K562 (cell line): ENCODE results near the gene JUNB. TPM values are rescaled to one million over a fixed set of nuclear protein-coding genes. Genes with fewer than 3 reads are reported as not detected.

Experiments
- ATF1 ChIP-seq, 2 experiments: fragments of 450-650 bp in 1 of 2; IDR thresholded peaks; 2 replicates each; pipeline ENCODE4 v1.6.1; 2016; ENCODE audit warnings: missing compliant biosample characterization in 1 of 2, missing genetic modification characterization in 1 of 2
- BRD4 ChIP-seq: fragments of 200-600 bp; sonication (generic); IDR thresholded peaks from 2 replicates; pipeline ENCODE4 v1.6.1; 2017; ENCODE audit warnings: inconsistent platforms
- CREM ChIP-seq: IDR thresholded peaks from 2 replicates; pipeline ENCODE4 v1.6.1; 2014; ENCODE audit warnings: antibody characterized with exemption, low read depth
- CXXC5 ChIP-seq: fragments of 250-450 bp; sonication (Bioruptor Pico); IDR thresholded peaks from 2 replicates; pipeline ENCODE4 v1.8.0; 2022; ENCODE audit warnings: inconsistent platforms, mild to moderate bottlenecking, moderate library complexity
- FOXJ3 ChIP-seq: sonication (generic); formaldehyde crosslinking; IDR thresholded peaks from 2 replicates; pipeline ENCODE4 v1.4.0; 2020; ENCODE audit warnings: mild to moderate bottlenecking, missing genetic modification reagents
- HDAC1 ChIP-seq, 2 experiments: fragments of 450-650 bp; IDR thresholded peaks; 2 replicates each; pipeline ENCODE4 v1.6.1; 2016 to 2017; ENCODE audit warnings: inconsistent platforms in 1 of 2, mild to moderate bottlenecking in 1 of 2, moderate library complexity in 1 of 2
- HDAC8 ChIP-seq: fragments of 450-650 bp; IDR thresholded peaks from 2 replicates; pipeline ENCODE4 v1.6.1; 2016; ENCODE audit warnings: mild to moderate bottlenecking, missing genetic modification characterization, moderate library complexity, missing compliant biosample characterization
- ILK ChIP-seq: fragments of 450-650 bp; IDR thresholded peaks from 2 replicates; pipeline ENCODE4 v1.6.1; 2016; ENCODE audit warnings: missing genetic modification characterization, low read depth, mild to moderate bottlenecking, missing compliant biosample characterization, moderate library complexity, borderline replicate concordance
- RBBP5 ChIP-seq: fragments of 200-600 bp; sonication (generic); IDR thresholded peaks from 2 replicates; pipeline ENCODE4 v1.6.1; 2012; ENCODE audit warnings: borderline replicate concordance, mild to moderate bottlenecking, low read length, control low read depth, inconsistent platforms; ENCODE audit not compliant: insufficient read depth, poor library complexity, severe bottlenecking
- RBFOX2 ChIP-seq: fragments of 200-400 bp; formaldehyde crosslinking; IDR thresholded peaks from 2 replicates; pipeline ENCODE4 v1.6.1; 2017; ENCODE audit warnings: low read depth, mild to moderate bottlenecking, low read length, moderate library complexity
- RBM15 ChIP-seq: fragments of 200-400 bp; formaldehyde crosslinking; IDR thresholded peaks from 2 replicates; pipeline ENCODE4 v1.6.1; 2018; ENCODE audit warnings: mild to moderate bottlenecking, low read length, moderate library complexity; ENCODE audit not compliant: insufficient read depth
- SNIP1 ChIP-seq: fragments of 450-650 bp; IDR thresholded peaks from 2 replicates; pipeline ENCODE4 v1.7.1; 2017; ENCODE audit warnings: low read depth, mild to moderate bottlenecking
- STAG1 ChIP-seq: sonication (generic); formaldehyde crosslinking; IDR thresholded peaks from 2 replicates; pipeline ENCODE4 v1.5.0; 2020; ENCODE audit warnings: missing genetic modification reagents, borderline replicate concordance
- TAF15 ChIP-seq: fragments of 200-400 bp; formaldehyde crosslinking; IDR thresholded peaks from 2 replicates; pipeline ENCODE4 v1.6.1; 2017; ENCODE audit warnings: mild to moderate bottlenecking, low read depth, low read length, moderate library complexity
- TBP ChIP-seq: optimal IDR thresholded peaks from 2 replicates; pipeline ENCODE3; 2011; ENCODE audit warnings: low read depth, low read length, improper control_type of control experiment
- TCFL5 ChIP-seq: fragments of 250-450 bp; sonication (Bioruptor Pico); conservative IDR thresholded peaks from 2 replicates; pipeline ENCODE4 v1.6.1; 2021; ENCODE audit warnings: mild to moderate bottlenecking, moderate library complexity, matching md5 sums
- ZNF239 ChIP-seq: fragments of 250-450 bp; sonication (Bioruptor Pico); IDR thresholded peaks from 2 replicates; pipeline ENCODE4 v1.4.0; 2020; ENCODE audit warnings: mild to moderate bottlenecking
- polyA plus RNA-seq, 8 experiments: library from polyadenylated mRNA; depleted of rRNA in 4 of 8; stranded (reverse) in 5 of 8; unstranded in 3 of 8; fragments of >200 nt; fragmentation: Nextera tagmentation in 2 of 8; fragmentation: Illumina TruSeq in 1 of 8; extraction: Ambion mirVana in 2 of 8; extraction: Trizol in 1 of 8; gene quantifications; 2 replicates each; pipeline versions ENCODE4 v1.2.1 to v1.2.3, GENCODE V29; 2011 to 2014; ENCODE audit warnings: inconsistent platforms in 1 of 8, missing spikeins in 1 of 8
- total RNA-seq, 7 experiments: library from RNA; depleted of rRNA in 6 of 7; stranded (reverse); fragments of >200 nt in 6 of 7; fragmentation: Illumina TruSeq in 2 of 7; extraction: Trizol in 2 of 7; gene quantifications; 2 replicates each; pipeline versions ENCODE4 v1.2.1 to v1.2.3, GENCODE V29; 2011 to 2021; ENCODE audit warnings: low replicate concordance in 1 of 7
- TF ChIP-seq, protein P1 (sequence below): fragments of 450-650 bp; IDR thresholded peaks from 2 replicates; pipeline ENCODE4 v1.6.1; 2016
- TF ChIP-seq, protein P2 (sequence below), 2 experiments: fragments of 450-650 bp in 1 of 2; IDR thresholded peaks; 2 replicates each; pipeline ENCODE4 v1.6.1; 2011 to 2017; ENCODE audit warnings: low read depth in 2 of 2, antibody characterized with exemption in 1 of 2, borderline replicate concordance in 1 of 2, low read length in 1 of 2, mild to moderate bottlenecking in 1 of 2, mixed read lengths in 1 of 2; ENCODE audit not compliant: control insufficient read depth in 1 of 2
- TF ChIP-seq, protein P3 (sequence below): fragments of 450-650 bp; formaldehyde crosslinking; IDR thresholded peaks from 2 replicates; pipeline ENCODE4 v1.4.0; 2022; ENCODE audit warnings: missing genetic modification characterization
- TF ChIP-seq, protein P4 (sequence below), 2 experiments: fragments of 250-450 bp in 1 of 2; fragments of 450-650 bp in 1 of 2; sonication (Bioruptor Pico) in 1 of 2; IDR thresholded peaks; 2 replicates each; pipeline versions ENCODE4 v1.6.1 to v1.8.0; 2016 to 2021; ENCODE audit warnings: mild to moderate bottlenecking in 2 of 2, moderate library complexity in 2 of 2, missing compliant biosample characterization in 1 of 2, missing genetic modification characterization in 1 of 2

The JUNB gene
- total and polyA plus RNA-seq, 9 of the 15 experiments (the other 6 are each of a cell fraction or from before 2014, with no cell fraction given), result 0.23 to 88.1 (median 13.1) TPM

DNA sequence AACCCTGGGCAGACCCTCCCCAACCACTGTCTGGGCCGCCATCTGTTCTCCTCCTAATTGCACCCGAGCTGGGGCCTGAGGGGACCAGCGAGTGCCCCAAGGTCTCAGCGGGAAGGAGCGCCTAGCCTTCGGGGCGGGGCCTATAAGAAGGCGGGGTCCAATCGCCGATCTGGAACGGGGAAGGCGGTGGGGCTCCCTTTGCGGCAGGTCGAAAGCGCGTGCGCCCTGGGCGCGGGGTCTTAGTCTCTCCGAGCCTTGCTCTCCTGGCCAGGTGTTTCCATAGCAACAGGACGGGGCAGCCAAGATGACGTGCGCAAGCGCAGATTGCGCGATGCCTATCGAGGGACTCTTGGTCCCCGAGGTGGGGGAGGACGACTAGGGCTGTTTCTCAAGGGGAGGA lies 49.8 kb downstream of the JUNB start (continued):
- TF ChIP-seq, protein P1, sequence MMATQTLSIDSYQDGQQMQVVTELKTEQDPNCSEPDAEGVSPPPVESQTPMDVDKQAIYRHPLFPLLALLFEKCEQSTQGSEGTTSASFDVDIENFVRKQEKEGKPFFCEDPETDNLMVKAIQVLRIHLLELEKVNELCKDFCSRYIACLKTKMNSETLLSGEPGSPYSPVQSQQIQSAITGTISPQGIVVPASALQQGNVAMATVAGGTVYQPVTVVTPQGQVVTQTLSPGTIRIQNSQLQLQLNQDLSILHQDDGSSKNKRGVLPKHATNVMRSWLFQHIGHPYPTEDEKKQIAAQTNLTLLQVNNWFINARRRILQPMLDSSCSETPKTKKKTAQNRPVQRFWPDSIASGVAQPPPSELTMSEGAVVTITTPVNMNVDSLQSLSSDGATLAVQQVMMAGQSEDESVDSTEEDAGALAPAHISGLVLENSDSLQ, result no peak
- TF ChIP-seq TBP (no peak), CXXC5 (peak; percentile 58), STAG1 (CRISPR knock-in tag) (no peak), ZNF239 (CRISPR knock-in tag) (no peak), BRD4 (no peak), TAF15 (no peak), HDAC1 (IDR thresholded peaks at IDR 0.05) (peak in 1 of 2 experiments; percentile 48; a peak in 2 of 4 replicates), RBBP5 (no peak), HDAC8 (no peak), CREM (0 out of 2 replicates have a peak, but pooled peaks have one; percentile 29), RBFOX2 (peak; percentile 46; the same call in 1 of the 2 replicates), FOXJ3 (no peak), TCFL5 (CRISPR knock-in tag) (no peak), ILK (tag) (no peak), ATF1 (CRISPR knock-in tag; IDR thresholded peaks at IDR 0.05) (no peak), ATF1 (tag; IDR thresholded peaks at IDR 0.05) (no peak), RBM15 (no peak), SNIP1 (no peak)
- TF ChIP-seq, protein P2, sequence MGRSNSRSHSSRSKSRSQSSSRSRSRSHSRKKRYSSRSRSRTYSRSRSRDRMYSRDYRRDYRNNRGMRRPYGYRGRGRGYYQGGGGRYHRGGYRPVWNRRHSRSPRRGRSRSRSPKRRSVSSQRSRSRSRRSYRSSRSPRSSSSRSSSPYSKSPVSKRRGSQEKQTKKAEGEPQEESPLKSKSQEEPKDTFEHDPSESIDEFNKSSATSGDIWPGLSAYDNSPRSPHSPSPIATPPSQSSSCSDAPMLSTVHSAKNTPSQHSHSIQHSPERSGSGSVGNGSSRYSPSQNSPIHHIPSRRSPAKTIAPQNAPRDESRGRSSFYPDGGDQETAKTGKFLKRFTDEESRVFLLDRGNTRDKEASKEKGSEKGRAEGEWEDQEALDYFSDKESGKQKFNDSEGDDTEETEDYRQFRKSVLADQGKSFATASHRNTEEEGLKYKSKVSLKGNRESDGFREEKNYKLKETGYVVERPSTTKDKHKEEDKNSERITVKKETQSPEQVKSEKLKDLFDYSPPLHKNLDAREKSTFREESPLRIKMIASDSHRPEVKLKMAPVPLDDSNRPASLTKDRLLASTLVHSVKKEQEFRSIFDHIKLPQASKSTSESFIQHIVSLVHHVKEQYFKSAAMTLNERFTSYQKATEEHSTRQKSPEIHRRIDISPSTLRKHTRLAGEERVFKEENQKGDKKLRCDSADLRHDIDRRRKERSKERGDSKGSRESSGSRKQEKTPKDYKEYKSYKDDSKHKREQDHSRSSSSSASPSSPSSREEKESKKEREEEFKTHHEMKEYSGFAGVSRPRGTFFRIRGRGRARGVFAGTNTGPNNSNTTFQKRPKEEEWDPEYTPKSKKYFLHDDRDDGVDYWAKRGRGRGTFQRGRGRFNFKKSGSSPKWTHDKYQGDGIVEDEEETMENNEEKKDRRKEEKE (IDR thresholded peaks at IDR 0.05; ENCODE audit: borderline replicate concordance in 1 of 2, control insufficient read depth in 1 of 2, low read depth in 2 of 2, low read length in 1 of 2), result no peak
- TF ChIP-seq, protein P3, sequence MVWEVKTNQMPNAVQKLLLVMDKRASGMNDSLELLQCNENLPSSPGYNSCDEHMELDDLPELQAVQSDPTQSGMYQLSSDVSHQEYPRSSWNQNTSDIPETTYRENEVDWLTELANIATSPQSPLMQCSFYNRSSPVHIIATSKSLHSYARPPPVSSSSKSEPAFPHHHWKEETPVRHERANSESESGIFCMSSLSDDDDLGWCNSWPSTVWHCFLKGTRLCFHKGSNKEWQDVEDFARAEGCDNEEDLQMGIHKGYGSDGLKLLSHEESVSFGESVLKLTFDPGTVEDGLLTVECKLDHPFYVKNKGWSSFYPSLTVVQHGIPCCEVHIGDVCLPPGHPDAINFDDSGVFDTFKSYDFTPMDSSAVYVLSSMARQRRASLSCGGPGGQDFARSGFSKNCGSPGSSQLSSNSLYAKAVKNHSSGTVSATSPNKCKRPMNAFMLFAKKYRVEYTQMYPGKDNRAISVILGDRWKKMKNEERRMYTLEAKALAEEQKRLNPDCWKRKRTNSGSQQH (CRISPR knock-in tag), result no peak
- TF ChIP-seq, protein P4, sequence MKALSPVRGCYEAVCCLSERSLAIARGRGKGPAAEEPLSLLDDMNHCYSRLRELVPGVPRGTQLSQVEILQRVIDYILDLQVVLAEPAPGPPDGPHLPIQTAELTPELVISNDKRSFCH (CRISPR knock-in tag; IDR thresholded peaks at IDR 0.05), result no peak
- TF ChIP-seq, protein P4 (tag; IDR thresholded peaks at IDR 0.05), result no peak
